Fibroblast of mammary gland (primary cell): Measurements from ENCODE around the gene COX4I1.

Experiments used
- DNase-seq: peaks from one replicate; pipeline ENCODE4 v3.0.0-alpha.2; 2010; ENCODE audit warnings: low read depth
- H3K4me3 ChIP-seq: 2 replicates; pipeline ENCODE4 v1.5.1; 2011; ENCODE audit warnings: low read depth, mild to moderate bottlenecking, low read length, moderate library complexity; ENCODE audit not compliant: control insufficient read depth
- CTCF ChIP-seq: conservative IDR thresholded peaks from 2 replicates; pipeline ENCODE4 v1.5.1; 2011; ENCODE audit warnings: low read depth, low read length, inconsistent platforms; ENCODE audit not compliant: control insufficient read depth, insufficient read depth

The COX4I1 gene

GRCh38 chr16:85844786-85845185 is 45.3 kb downstream of the COX4I1 start:
- no peak for DNase-seq
- H3K4me3 ChIP-seq = no peak overlapping the region
- TF ChIP-seq CTCF = no peak

- no peak for DNase-seq
- H3K4me3 ChIP-seq = no peak overlapping the region
- no peak for TF ChIP-seq CTCF
Measured at GRCh38 chr16:85845266-85845665, 45.8 kb downstream of the COX4I1 start.

GRCh38 chr16:85846461-85846860 is 47.0 kb downstream of the COX4I1 start:
- no peak overlapping the region for H3K4me3 ChIP-seq
- TF ChIP-seq CTCF = no peak
- no peak for DNase-seq

GRCh38 chr16:85847036-85847435 is 47.5 kb downstream of the COX4I1 start:
- no peak overlapping the region for H3K4me3 ChIP-seq
- TF ChIP-seq CTCF = no peak
- DNase-seq = no peak

GRCh38 chr16:85847681-85848601 is 48.4 kb downstream of the COX4I1 start:
- TF ChIP-seq CTCF = no peak
- H3K4me3 ChIP-seq = no peak overlapping the region
- no peak for DNase-seq

- no peak for DNase-seq
- H3K4me3 ChIP-seq = no peak overlapping the region
- TF ChIP-seq CTCF = no peak
Measured at GRCh38 chr16:85848986-85849385, 49.5 kb downstream of the COX4I1 start.
